Tibial nerve (tissue), 4 donors: ENCODE data around the gene SCUBE3.

ENCODE experiments used
- CTCF ChIP-seq, 5 experiments: fragments of 200-600 bp in 3 of 5; fragments of 450-650 bp in 2 of 5; sonication (generic) in 3 of 5; IDR thresholded peaks; one replicate each; pipeline ENCODE4 v1.5.1; 2016 to 2019; ENCODE audit warnings: antibody characterized with exemption in 5 of 5, mild to moderate bottlenecking in 3 of 5, moderate library complexity in 2 of 5
- EP300 ChIP-seq, 2 donors: sonication (generic); formaldehyde crosslinking; IDR thresholded peaks; one replicate each; pipeline ENCODE4 v1.6.1; 2017; ENCODE audit warnings: antibody characterized with exemption in 2 of 2, mild to moderate bottlenecking in 1 of 2
- POLR2A ChIP-seq, 2 donors: fragments of 450-650 bp; IDR thresholded peaks; one replicate each; pipeline ENCODE4 v1.6.1; 2017; ENCODE audit warnings: antibody characterized with exemption in 2 of 2, mild to moderate bottlenecking in 2 of 2, moderate library complexity in 2 of 2

DNA sequence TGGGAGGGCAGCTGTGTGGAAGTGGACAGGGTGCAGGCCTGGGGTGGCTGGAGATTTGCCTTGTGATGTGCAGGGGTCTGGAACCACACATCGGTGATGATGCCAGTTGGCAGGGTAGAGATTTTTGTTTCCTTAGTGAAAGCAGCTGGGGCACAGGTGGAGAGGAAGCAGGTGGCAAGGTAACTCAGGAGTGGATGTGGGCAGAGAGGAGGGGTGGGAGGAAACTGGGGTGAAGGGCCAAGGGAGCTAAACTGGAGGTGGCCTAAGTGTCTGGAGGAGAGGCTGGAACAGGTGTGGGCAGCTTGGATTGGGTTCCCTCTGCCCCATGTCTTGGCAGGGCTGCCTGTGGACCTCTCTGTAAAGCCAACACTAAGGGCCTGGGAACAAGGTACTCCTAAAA is 4.7 kb upstream of the SCUBE3 start:
- no peak for TF ChIP-seq CTCF (IDR thresholded peaks at IDR 0.05)
- TF ChIP-seq EP300 (IDR thresholded peaks at IDR 0.05): no peak
- no peak for TF ChIP-seq POLR2A (IDR thresholded peaks at IDR 0.05)
